ENCODE measurements around the gene KLK3. TPM values are rescaled to one million over a fixed set of nuclear protein-coding genes. Genes with fewer than 3 reads are reported as not detected.

The KLK3 gene
- total RNA-seq, 1 experiment from 2014 or later: not detected

Other genes starting within 250 kb of the KLK3 start
- gene SYT3, start 215.0 kb upstream of the KLK3 start, total RNA-seq (2014; rRNA removed; shearing (Covaris generic)): 0.55 and 1.6 TPM in 2 replicates
- gene C19orf81, start 205.5 kb upstream of the KLK3 start, total RNA-seq (2014; rRNA removed; shearing (Covaris generic)): 2.7 and 4.3 TPM in 2 replicates
- gene SHANK1, start 135.1 kb upstream of the KLK3 start, total RNA-seq (2014; rRNA removed; shearing (Covaris generic)): 0.27 and 0.48 TPM in 2 replicates
- gene CLEC11A, start 131.6 kb upstream of the KLK3 start, total RNA-seq (2014; rRNA removed; shearing (Covaris generic)): 1.0 and 1.2 TPM in 2 replicates
- gene GPR32, start 84.5 kb upstream of the KLK3 start, total RNA-seq (2014; rRNA removed; shearing (Covaris generic)): not detected in 2 replicates
- not detected in 2 replicates for gene ACP4, start 64.5 kb upstream of the KLK3 start, total RNA-seq (2014; rRNA removed; shearing (Covaris generic))
- not detected in 2 replicates for gene KLK1, start 31.1 kb upstream of the KLK3 start, total RNA-seq (2014; rRNA removed; shearing (Covaris generic))
- not detected in 2 replicates for gene KLK15, start 21.3 kb upstream of the KLK3 start, total RNA-seq (2014; rRNA removed; shearing (Covaris generic))
- 0.96 and 2.0 TPM in 2 replicates for gene KLK2, start 18.5 kb downstream of the KLK3 start, total RNA-seq (2014; rRNA removed; shearing (Covaris generic))
- 1.0 TPM in 1 of 2 replicates, not detected in the other for gene KLK4, start 56.5 kb downstream of the KLK3 start, total RNA-seq (2014; rRNA removed; shearing (Covaris generic))
- gene KLK5, start 98.1 kb downstream of the KLK3 start, total RNA-seq (2014; rRNA removed; shearing (Covaris generic)): not detected in 2 replicates
- gene KLK6, start 114.7 kb downstream of the KLK3 start, total RNA-seq (2014; rRNA removed; shearing (Covaris generic)): not detected in 2 replicates
- not detected in 2 replicates for gene KLK7, start 129.0 kb downstream of the KLK3 start, total RNA-seq (2014; rRNA removed; shearing (Covaris generic))
- 0.96 TPM in 1 of 2 replicates, not detected in the other for gene KLK8, start 146.7 kb downstream of the KLK3 start, total RNA-seq (2014; rRNA removed; shearing (Covaris generic))
- not detected in 2 replicates for gene KLK10, start 164.8 kb downstream of the KLK3 start, total RNA-seq (2014; rRNA removed; shearing (Covaris generic))
- not detected in 2 replicates for gene KLK11, start 171.7 kb downstream of the KLK3 start, total RNA-seq (2014; rRNA removed; shearing (Covaris generic))
- gene KLK12, start 180.1 kb downstream of the KLK3 start, total RNA-seq (2014; rRNA removed; shearing (Covaris generic)): not detected in 2 replicates
- not detected in 2 replicates for gene KLK13, start 210.2 kb downstream of the KLK3 start, total RNA-seq (2014; rRNA removed; shearing (Covaris generic))
- gene KLK14, start 228.0 kb downstream of the KLK3 start, total RNA-seq (2014; rRNA removed; shearing (Covaris generic)): not detected in 2 replicates

All from SK-MEL-5 (cell line).